HT1080 (cell line): ENCODE results near the gene PCNT. TPM values are rescaled to one million over a fixed set of nuclear protein-coding genes. Genes with fewer than 3 reads are reported as not detected.
"Not testable (repeated sequence)": the region's sequence is repeated elsewhere in the genome, so short reads cannot be mapped to it uniquely, and the experiment has no call there.

ENCODE experiments used
- DNase-seq: peaks from one replicate; pipeline ENCODE4 v3.0.0-alpha.2; 2015; ENCODE audit warnings: low read depth
- total RNA-seq: library from RNA; depleted of rRNA; stranded (reverse); fragments of >200 nt; shearing (Covaris generic); gene quantifications from 2 replicates; pipeline ENCODE4 v1.2.3, GENCODE V29; 2014

Gene PCNT
- total RNA-seq, 1 experiment from 2014 or later: 30.1 TPM

GRCh38 chr21:46425041-46425440, 101.1 kb downstream of the PCNT start:
- DNase-seq: no peak

DNA sequence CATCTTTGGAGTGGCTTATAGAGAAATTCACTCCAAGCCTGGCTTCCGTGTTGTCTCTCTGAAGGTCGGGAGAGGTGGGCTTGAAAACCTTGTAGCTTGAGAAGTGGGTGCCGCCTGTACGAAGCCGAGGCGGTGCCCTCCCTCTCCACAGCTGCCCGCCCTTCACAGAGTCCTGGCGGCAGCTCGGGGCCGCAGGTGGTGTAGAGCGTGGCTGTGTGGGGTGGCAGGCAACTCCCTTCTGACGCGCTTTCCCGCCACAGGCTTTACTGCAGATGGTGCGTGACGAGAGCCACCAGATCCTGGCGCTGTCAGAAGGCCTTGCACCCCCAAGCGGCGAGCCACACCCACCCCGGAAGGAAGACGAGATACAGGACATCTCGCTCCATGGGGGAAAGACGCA, 101.6 kb downstream of the PCNT start:
- DNase-seq: no peak

GRCh38 chr21:46426313-46427046, 102.5 kb downstream of the PCNT start:
- DNase-seq: no peak

- no peak for DNase-seq
Measured at GRCh38 chr21:46427516-46427915, 103.6 kb downstream of the PCNT start.

DNA sequence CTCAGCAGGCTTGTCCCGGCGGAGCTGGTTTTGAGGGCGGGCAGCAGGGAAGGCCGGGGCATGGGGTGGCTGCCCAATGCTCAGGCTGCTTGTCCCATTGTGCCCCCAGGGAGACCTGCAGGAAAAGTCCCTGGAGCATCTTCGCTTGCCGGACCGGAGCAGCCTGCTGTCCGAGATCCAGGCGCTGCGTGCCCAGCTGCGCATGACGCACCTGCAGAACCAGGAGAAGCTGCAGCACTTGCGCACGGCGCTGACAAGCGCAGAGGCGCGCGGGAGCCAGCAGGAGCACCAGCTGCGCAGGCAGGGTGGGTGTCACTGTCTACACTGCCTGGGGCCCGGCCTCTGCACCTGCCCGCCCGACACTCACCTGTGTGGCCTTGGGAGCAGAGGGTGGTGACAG, 104.3 kb downstream of the PCNT start:
- no peak for DNase-seq

DNA sequence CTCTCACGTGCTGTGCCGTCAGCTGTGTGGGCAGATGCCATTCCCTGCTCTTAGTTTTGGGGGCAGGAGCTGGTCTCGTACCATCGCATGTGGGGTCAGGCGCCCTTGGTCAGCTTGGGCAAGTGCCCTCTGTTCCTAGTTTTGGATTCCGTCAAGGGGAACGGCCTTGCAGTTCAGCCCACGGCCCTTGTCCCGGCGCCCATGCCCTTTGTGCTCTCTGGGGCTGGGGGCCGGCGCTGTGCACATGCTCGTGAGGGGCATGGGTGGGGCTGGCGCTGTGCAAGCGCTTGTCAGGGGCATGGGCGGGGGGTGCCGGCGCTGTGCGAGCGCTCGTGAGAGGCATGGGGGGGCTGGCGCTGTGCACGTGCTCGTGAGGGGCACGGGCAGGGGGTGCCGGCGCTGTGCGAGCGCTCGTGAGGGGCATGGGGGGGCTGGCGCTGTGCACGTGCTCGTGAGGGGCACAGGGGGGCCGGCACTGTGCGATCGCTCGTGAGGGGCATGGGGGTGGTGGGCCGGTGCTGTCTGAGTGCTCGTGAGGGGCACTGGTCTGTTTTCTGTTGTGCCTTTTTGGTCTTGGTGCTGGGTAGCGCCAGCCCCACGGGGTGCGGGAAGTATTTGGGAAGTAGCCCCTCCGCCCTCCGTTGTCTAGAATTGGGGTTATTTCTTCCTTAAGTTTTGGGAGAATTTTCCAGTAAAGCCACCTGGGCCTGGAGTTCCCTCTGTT, 105.2 kb downstream of the PCNT start:
- DNase-seq: no peak

DNA sequence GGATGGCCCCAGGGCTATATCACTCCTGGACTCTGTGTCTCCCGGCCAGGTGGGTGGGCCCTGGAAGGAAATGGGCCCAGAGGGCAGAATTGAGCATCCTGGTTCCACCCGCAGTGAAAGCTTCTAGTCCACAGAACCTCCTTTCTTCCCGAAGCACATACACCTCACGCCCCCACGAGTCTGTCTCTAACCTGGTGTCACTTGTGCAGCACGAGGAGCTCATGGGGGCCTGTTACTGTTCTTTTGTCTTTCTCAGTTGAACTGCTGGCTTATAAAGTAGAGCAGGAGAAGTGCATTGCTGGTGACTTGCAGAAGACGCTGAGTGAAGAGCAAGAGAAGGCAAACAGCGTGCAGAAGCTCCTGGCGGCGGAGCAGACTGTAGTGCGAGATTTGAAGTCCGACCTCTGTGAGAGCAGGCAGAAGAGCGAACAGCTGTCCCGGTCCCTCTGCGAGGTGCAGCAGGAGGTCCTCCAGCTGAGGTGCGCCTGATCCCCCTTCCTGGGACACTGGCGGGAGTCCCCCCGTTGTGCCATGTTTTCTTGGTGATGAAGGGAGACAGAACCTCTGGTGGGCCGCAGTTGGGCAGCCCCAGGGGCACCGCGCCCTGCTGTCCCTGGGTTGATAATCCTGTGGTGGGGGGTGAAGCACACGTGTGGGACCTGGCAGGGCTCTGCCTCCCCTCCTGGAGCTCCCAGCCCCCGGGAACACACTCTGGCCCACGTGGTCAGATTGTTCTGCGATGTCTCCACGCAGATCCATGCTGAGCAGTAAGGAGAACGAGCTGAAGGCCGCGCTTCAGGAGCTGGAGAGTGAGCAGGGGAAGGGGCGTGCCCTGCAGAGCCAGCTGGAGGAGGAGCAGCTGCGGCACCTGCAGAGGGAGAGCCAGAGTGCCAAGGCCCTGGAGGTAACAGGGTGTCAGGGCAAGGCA, 106.1 kb downstream of the PCNT start:
- no peak for DNase-seq

DNA sequence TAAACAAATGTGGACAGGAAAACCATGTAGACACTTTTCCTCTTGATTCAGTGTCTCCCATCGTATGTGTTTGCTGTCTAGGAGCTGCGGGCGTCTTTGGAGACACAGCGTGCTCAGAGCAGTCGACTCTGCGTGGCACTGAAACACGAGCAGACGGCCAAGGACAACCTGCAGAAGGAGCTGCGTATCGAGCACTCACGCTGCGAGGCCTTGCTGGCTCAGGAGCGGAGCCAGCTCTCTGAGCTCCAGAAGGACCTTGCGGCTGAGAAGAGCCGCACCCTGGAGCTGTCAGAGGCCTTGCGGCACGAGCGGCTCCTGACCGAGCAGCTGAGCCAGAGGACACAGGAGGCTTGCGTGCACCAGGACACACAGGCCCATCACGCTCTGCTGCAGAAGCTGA, 107.5 kb downstream of the PCNT start:
- DNase-seq: no peak

- DNase-seq: no peak
Measured at GRCh38 chr21:46431884-46432488, 108.0 kb downstream of the PCNT start.

DNA sequence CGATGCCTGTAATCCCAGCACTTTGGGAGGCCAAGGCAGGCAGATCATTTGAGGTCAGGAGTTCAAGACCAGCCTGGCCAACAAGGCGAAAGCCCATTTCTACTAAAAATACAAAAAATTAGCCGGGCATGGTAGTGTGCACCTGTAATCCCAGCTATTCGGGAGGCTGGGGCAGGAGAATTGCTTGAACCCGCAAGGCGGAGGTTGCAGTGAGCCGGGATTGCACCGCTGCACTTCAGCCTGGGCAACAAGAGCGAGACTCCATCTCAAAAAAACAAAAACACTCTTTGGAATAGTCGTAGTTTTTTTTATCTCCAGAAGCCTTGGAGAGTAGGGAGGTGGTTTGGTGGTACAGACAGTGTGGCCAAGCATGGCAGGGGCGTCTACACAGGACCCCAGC, 109.2 kb downstream of the PCNT start:
- not testable (repeated sequence) for DNase-seq

- no peak for DNase-seq
Measured at GRCh38 chr21:46434322-46434958, 110.5 kb downstream of the PCNT start.

DNA sequence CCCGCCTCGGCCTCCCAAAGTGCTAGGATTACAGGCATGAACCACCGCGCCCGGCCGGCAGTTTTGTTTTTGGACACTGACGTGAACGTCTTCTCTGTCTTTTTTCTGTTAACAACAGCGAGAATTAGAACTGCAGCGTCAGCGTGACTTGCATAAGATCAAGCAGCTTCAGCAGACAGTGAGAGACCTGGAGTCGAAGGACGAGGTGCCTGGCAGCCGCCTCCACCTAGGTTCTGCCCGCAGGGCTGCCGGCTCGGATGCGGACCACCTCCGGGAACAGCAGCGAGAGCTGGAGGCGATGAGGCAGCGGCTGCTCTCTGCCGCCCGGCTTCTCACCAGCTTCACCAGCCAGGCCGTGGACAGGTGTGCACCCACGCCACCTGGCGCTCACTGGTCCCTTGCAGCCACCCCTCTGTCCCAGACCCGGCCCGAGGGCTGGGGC, 111.9 kb downstream of the PCNT start:
- DNase-seq: no peak

DNA sequence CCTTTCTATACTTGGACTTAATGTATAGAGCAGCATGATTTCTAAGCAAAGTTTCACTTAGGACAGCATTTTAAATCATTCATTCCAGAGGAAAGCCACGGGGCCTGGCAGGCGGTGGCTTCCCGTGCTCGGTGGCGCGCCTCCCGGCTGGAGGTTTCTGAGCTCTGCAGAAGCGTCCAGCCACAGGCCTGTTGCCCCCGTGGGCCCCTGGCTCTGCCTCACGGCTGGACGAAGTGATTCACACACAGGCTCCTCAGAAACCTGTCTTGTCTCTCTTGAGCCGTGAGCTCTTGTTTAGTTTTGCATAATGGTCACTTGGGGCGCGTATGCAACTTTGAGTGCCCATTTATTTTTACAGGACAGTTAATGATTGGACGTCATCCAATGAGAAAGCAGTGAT, 112.7 kb downstream of the PCNT start:
- no peak for DNase-seq

DNA sequence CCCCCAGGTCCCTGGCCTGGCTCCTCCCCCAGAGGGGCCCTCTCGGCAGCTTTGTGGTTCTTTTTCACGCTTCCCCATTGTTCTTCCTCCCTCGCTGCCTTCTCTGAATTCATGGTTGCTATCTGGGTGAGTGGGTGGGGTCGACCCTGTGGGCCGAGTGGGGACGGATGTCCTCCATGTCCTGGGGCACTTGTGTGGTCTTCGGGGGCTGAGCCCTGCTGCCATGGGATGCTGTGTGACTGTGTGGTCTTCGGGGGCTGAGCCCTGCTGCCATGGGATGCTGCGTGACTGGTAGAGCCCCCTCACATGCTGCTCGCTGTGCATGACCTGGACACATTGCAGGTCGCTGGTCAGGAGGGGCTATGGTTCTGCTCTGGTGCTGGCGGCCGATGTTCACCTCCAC, 113.1 kb downstream of the PCNT start:
- DNase-seq: no peak

DNA sequence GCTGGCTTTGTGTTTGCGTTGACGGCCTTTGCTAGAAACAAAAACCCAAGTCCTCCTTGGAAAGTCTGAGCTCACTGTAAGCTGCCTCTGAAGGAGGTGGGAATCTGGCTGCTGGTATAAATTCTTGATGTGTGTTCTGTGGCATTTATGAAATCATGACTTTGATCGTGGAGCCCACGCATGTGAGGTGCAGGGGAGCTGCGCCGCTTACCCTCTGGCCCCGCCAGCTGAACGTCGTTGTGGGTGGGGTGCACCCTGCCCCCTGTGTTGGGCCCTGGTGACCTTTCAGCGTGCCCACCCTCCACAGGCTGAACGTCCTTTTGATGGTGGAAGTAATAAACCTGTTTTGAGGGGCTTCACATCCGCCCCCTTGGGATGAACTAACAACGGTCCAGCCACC, 113.6 kb downstream of the PCNT start:
- DNase-seq: no peak

DNA sequence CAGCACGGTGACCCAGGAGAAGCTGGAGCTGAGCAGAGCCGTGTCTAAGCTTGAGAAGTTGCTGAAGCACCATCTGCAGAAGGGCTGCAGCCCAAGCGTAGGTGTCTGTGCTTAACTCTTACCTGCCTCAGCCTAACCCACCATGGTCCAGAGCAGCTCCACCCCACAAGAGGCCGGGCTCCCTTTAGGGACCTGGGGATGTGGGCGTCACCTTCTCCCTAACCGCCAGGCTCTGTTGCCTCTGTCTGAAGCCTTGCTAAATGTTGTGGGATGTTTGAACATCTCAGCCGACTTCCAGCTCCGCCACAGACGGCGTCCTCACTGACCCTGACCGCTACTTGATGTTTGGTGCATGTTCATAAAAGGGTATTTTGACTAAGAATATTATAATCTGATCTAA, 114.3 kb downstream of the PCNT start:
- no peak for DNase-seq

- no peak for DNase-seq
Measured at GRCh38 chr21:46439906-46440305, 116.0 kb downstream of the PCNT start.

GRCh38 chr21:46441331-46441730, 117.4 kb downstream of the PCNT start:
- DNase-seq: no peak

DNA sequence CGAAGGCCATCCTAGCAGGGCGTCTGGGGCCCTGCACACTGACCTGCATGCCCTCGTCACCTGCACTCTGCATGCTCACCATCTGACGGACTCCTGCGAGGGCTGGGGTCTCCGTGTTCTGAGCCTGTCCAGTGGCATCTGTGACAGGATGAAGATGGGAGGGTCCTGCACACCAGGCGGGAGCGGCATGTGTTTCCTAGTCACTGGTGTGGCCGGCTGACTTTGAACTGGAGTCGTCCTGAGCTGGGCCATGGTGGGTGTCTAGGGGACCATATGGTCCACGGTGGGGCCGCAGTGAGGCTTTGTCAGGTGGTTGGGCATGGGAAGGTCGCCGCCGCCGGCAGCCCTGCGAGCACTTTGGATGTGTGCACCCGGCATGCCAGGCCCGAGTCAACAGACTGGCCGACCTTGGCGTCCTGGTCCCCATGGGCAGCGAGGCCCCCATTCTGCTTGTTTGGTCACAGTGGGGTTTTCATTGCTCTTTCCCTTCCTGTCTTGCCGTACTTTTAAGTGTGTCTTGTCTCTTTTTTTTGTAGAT, 118.1 kb downstream of the PCNT start:
- no peak for DNase-seq

GRCh38 chr21:46442938-46443337, 119.0 kb downstream of the PCNT start:
- no peak for DNase-seq

DNA sequence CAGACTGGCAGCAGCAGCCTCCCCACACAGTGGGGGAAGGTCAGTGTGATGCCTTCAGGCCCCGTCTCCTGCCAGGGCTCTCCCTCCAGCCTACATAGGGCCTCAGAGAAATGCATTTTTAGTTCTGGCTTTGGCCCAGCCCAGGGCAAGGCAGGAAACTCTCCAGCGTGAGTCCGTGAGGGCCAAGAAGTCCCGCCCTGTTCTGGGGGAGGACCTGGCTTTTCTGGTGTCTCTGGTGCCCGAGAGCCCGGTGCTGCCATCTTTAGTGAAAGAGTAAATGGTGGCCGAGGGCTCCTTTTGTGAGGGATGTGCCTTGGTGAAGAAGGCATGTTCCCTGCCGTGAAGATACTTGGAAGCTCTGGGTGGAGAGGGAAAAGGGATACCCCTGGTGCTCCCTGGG, 120.0 kb downstream of the PCNT start:
- DNase-seq: no peak
